HepG2 (cell line): ENCODE results near the gene WSB2. TPM values are rescaled to one million over a fixed set of nuclear protein-coding genes. Genes with fewer than 3 reads are reported as not detected.
A peak's percentile ranks its signal among the peaks of the same experiment; 100 is the strongest.

Experiments
- ARID5B ChIP-seq: IDR thresholded peaks from 2 replicates; pipeline ENCODE4 v1.4.0; 2020; ENCODE audit warnings: mild to moderate bottlenecking, missing genetic modification reagents
- ARNTL ChIP-seq: sonication (generic); formaldehyde crosslinking; IDR thresholded peaks from 2 replicates; pipeline ENCODE4 v1.4.0; 2020; ENCODE audit warnings: mild to moderate bottlenecking, missing genetic modification reagents
- CEBPB ChIP-seq: IDR thresholded peaks from 2 replicates; pipeline ENCODE4 v1.6.1; 2011; ENCODE audit warnings: low read depth, low read length, improper control_type of control experiment, borderline replicate concordance
- FOXJ3 ChIP-seq: sonication (generic); formaldehyde crosslinking; IDR thresholded peaks from 2 replicates; pipeline ENCODE4 v1.4.0; 2020; ENCODE audit warnings: missing genetic modification reagents, mild to moderate bottlenecking, borderline replicate concordance
- HMGXB4 ChIP-seq, 2 experiments: sonication (generic) in 1 of 2; formaldehyde crosslinking in 1 of 2; IDR thresholded peaks; 2 replicates each; pipeline versions ENCODE4 v1.4.0 to v1.6.1; 2018 to 2020; ENCODE audit warnings: missing genetic modification reagents in 2 of 2, borderline replicate concordance in 1 of 2, low read depth in 1 of 2, mild to moderate bottlenecking in 1 of 2, missing biosample characterization in 1 of 2
- JUN ChIP-seq: sonication (generic); formaldehyde crosslinking; IDR thresholded peaks from 2 replicates; pipeline ENCODE4 v1.4.0; 2020; ENCODE audit warnings: mild to moderate bottlenecking, missing genetic modification reagents
- POLR2A ChIP-seq, 2 experiments: IDR thresholded peaks; 2 replicates each; pipeline ENCODE4 v1.6.1; 2011; ENCODE audit warnings: low read depth in 2 of 2, low read length in 2 of 2, mild to moderate bottlenecking in 1 of 2, moderate library complexity in 1 of 2; ENCODE audit not compliant: insufficient read depth in 1 of 2
- RNF2 ChIP-seq: fragments of 450-650 bp; conservative IDR thresholded peaks from 2 replicates; pipeline ENCODE4 v1.6.1; 2016; ENCODE audit warnings: low read depth
- SMAD1 ChIP-seq: sonication (generic); formaldehyde crosslinking; IDR thresholded peaks from 2 replicates; pipeline ENCODE4 v1.4.0; 2020; ENCODE audit warnings: missing genetic modification reagents, low read depth, mild to moderate bottlenecking, borderline replicate concordance
- ZBTB37 ChIP-seq: sonication (generic); formaldehyde crosslinking; IDR thresholded peaks from 2 replicates; pipeline ENCODE4 v1.4.0; 2020; ENCODE audit warnings: mild to moderate bottlenecking, missing genetic modification reagents
- ZFP1 ChIP-seq: IDR thresholded peaks from 2 replicates; pipeline ENCODE4 v1.6.1; 2016
- ZFP36L1 ChIP-seq: sonication (generic); formaldehyde crosslinking; IDR thresholded peaks from 2 replicates; pipeline ENCODE4 v1.8.0; 2022; ENCODE audit warnings: mild to moderate bottlenecking, missing genetic modification reagents, moderate library complexity
- ZNF121 ChIP-seq: sonication (generic); formaldehyde crosslinking; IDR thresholded peaks from 2 replicates; pipeline ENCODE4 v1.5.0; 2020; ENCODE audit warnings: mild to moderate bottlenecking, missing genetic modification reagents
- ZNF275 ChIP-seq: sonication (generic); formaldehyde crosslinking; IDR thresholded peaks from 2 replicates; pipeline ENCODE4 v1.8.0; 2022; ENCODE audit warnings: missing genetic modification reagents, mild to moderate bottlenecking, inconsistent platforms, borderline replicate concordance
- ZNF431 ChIP-seq: sonication (generic); formaldehyde crosslinking; IDR thresholded peaks from 2 replicates; pipeline ENCODE4 v1.9.0; 2022; ENCODE audit warnings: missing genetic modification reagents, low read depth, mild to moderate bottlenecking, borderline replicate concordance
- ZNF749 ChIP-seq: sonication (generic); formaldehyde crosslinking; IDR thresholded peaks from 2 replicates; pipeline ENCODE4 v1.8.0; 2022; ENCODE audit warnings: mild to moderate bottlenecking, missing genetic modification reagents, moderate library complexity, borderline replicate concordance
- ZNF800 ChIP-seq: sonication (generic); formaldehyde crosslinking; IDR thresholded peaks from 2 replicates; pipeline ENCODE4 v1.4.0; 2020; ENCODE audit warnings: missing genetic modification reagents
- polyA plus RNA-seq, 8 experiments: library from polyadenylated mRNA; depleted of rRNA in 3 of 8; stranded (reverse) in 7 of 8; unstranded in 1 of 8; fragments of >200 nt; fragmentation: Illumina TruSeq in 4 of 8; extraction: Trizol in 4 of 8; gene quantifications; 2 replicates each; pipeline versions ENCODE4 v1.2.1 to v1.2.3, GENCODE V29; 2011 to 2016; ENCODE audit warnings: low read depth in 4 of 8, missing spikeins in 1 of 8, mixed read lengths in 1 of 8; ENCODE audit not compliant: insufficient read depth in 1 of 8
- total RNA-seq, 5 experiments: library from RNA; depleted of rRNA; stranded (reverse); fragments of >200 nt; fragmentation: Illumina TruSeq; extraction: Trizol; gene quantifications; 2 replicates each; pipeline ENCODE4 v1.2.3, GENCODE V29; 2016; ENCODE audit warnings: low read depth in 1 of 5

WSB2 gene
- total and polyA plus RNA-seq, 2 of the 13 experiments (the other 11 are each of a cell fraction or from before 2014, with no cell fraction given) = 31.0 to 82.8 TPM

- TF ChIP-seq RNF2 (0 out of 2 replicates have a peak, but pooled peaks have one; percentile 41), SMAD1 (CRISPR knock-in tag) (0 out of 2 replicates have a peak, but pooled peaks have one; percentile 56), FOXJ3 (CRISPR knock-in tag) (peak; percentile 43; the same call in 1 of the 2 replicates), ARID5B (peak; percentile 98), ZFP36L1 (CRISPR knock-in tag) (no peak), ZNF275 (CRISPR knock-in tag) (peak; percentile 60; the same call in 1 of the 2 replicates), HMGXB4 (CRISPR knock-in tag; IDR thresholded peaks at IDR 0.05; ENCODE audit: borderline replicate concordance in 1 of 2, low read depth in 1 of 2) (peak; percentile 66 to 88; a peak in 3 of 4 replicates), ZNF121 (0 out of 2 replicates have a peak, but pooled peaks have one; percentile 26), CEBPB (peak; percentile 97), POLR2A (IDR thresholded peaks at IDR 0.05; ENCODE audit: insufficient read depth in 1 of 2, low read depth in 2 of 2, low read length in 2 of 2) (peak; percentile 42 to 73; a peak in 3 of 4 replicates), ZNF800 (CRISPR knock-in tag) (0 out of 2 replicates have a peak, but pooled peaks have one; percentile 22), JUN (CRISPR knock-in tag) (peak; percentile 99), ZFP1 (peak; percentile 91; the same call in 1 of the 2 replicates), ZNF431 (CRISPR knock-in tag) (peak; percentile 73; the same call in 1 of the 2 replicates), ZBTB37 (CRISPR knock-in tag) (peak; percentile 45; the same call in 1 of the 2 replicates), ZNF749 (CRISPR knock-in tag) (no peak), ARNTL (peak; percentile 62)
Measured at GRCh38 chr12:118052324-118053070, 8.5 kb downstream of the WSB2 start (continued).
